HG02798 (cell line): ENCODE results near the gene CDH23.

ENCODE experiments used
- ATAC-seq: cut with Tn5 transposase; IDR thresholded peaks from one replicate; pipeline ENCODE4 v1.9.1; 2021; ENCODE audit warnings: mild to moderate bottlenecking; ENCODE audit not compliant: unreplicated experiment, poor library complexity

Gene CDH23

GRCh38 chr10:71476228-71477011, 79.7 kb downstream of the CDH23 start:
- no peak for ATAC-seq

- no peak for ATAC-seq
Measured at GRCh38 chr10:71478173-71478572, 81.5 kb downstream of the CDH23 start.

- ATAC-seq = no peak
Measured at GRCh38 chr10:71478813-71479365, 82.2 kb downstream of the CDH23 start.

- ATAC-seq = no peak
Measured at GRCh38 chr10:71479831-71480230, 83.1 kb downstream of the CDH23 start.

- ATAC-seq = no peak
Measured at GRCh38 chr10:71480662-71481061, 83.9 kb downstream of the CDH23 start.

GRCh38 chr10:71481746-71482410, 85.2 kb downstream of the CDH23 start:
- ATAC-seq = no peak

GRCh38 chr10:71482620-71483019, 85.9 kb downstream of the CDH23 start:
- ATAC-seq = no peak

- no peak for ATAC-seq
Measured at GRCh38 chr10:71483135-71483534, 86.4 kb downstream of the CDH23 start.

- no peak for ATAC-seq
Measured at GRCh38 chr10:71483885-71484751, 87.4 kb downstream of the CDH23 start.

GRCh38 chr10:71486484-71487114, 89.9 kb downstream of the CDH23 start:
- no peak for ATAC-seq

- ATAC-seq = no peak
Measured at GRCh38 chr10:71487726-71488125, 91.0 kb downstream of the CDH23 start.

GRCh38 chr10:71489077-71489476, 92.4 kb downstream of the CDH23 start:
- no peak for ATAC-seq

- ATAC-seq = no peak
Measured at GRCh38 chr10:71492872-71493271, 96.2 kb downstream of the CDH23 start.

GRCh38 chr10:71493741-71494140, 97.0 kb downstream of the CDH23 start:
- ATAC-seq = no peak

GRCh38 chr10:71494476-71494875, 97.8 kb downstream of the CDH23 start:
- no peak for ATAC-seq

GRCh38 chr10:71494980-71495381, 98.3 kb downstream of the CDH23 start:
- ATAC-seq = no peak

- no peak for ATAC-seq
Measured at GRCh38 chr10:71496927-71497762, 100.4 kb downstream of the CDH23 start.

- no peak for ATAC-seq
Measured at GRCh38 chr10:71497763-71498326, 101.1 kb downstream of the CDH23 start.

GRCh38 chr10:71501402-71501801, 104.7 kb downstream of the CDH23 start:
- no peak for ATAC-seq
